Embryonic facial prominence (tissue), 1 donor: Measurements from ENCODE around the gene LSM3.

Source experiments
- DNase-seq: peaks from one replicate; pipeline ENCODE4 v3.0.0-alpha.2; 2016; ENCODE audit errors: extremely low spot score

Gene LSM3

GRCh38 chr3:14240366-14240765 lies 61.7 kb downstream of the LSM3 start:
- DNase-seq: no peak

DNA sequence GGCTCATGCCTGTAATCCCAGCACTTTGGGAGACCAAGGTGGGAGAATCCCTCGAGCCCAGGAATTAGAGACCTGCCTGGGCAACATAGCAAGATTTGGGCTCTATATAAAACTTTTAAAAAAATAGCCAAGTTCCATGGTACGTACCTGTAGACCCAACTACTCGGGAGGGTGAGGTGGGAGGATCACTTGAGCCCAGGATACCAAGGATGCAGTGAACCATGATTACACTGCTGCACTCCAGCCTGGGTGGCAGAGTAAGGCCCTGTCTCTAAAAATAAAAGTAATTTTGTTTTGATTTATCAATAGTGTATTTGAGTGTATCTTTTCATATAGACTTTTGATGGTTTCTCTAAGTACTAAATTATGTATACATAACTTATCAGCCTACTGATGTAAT lies 63.1 kb downstream of the LSM3 start:
- DNase-seq: no peak

DNA sequence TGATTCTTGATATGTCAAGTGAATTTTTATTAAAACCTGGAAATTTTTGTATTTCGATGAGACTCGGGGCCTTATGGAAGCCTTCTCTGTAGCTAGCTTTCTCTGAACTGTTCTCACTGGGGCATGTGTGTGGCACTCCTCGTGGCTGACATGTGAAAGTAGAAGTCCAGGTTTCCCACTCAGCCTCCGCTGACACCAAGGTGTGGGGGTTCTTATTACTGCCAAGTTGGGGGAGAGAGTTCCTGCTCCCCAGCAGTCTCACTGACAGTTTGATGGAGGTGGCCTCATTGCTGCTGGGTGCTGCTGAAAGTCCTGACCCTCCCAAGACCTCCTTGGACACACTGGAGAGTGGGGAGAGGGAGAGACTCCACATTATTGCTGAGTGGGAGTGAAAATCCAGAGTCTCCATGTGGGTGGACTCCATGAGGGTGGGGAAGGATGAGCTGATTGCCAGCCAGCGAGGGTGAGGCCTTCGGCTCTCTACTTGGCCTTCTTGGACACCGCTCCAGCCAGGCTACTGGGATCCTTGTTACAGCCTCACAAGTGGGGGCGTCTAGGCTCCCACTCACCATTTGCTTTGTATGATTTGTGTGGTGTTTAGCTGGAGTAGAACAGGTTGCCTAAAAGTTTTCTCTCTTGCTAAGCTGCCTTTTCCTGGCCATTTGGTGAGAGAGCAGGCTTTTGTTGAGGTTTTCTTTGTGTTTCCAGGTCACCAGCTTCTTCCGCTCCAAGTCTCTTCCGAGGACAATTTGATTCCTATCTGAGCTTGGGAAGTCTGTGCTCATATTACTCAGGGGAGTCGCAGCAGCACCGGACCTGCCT lies 64.1 kb downstream of the LSM3 start:
- no peak for DNase-seq

DNA sequence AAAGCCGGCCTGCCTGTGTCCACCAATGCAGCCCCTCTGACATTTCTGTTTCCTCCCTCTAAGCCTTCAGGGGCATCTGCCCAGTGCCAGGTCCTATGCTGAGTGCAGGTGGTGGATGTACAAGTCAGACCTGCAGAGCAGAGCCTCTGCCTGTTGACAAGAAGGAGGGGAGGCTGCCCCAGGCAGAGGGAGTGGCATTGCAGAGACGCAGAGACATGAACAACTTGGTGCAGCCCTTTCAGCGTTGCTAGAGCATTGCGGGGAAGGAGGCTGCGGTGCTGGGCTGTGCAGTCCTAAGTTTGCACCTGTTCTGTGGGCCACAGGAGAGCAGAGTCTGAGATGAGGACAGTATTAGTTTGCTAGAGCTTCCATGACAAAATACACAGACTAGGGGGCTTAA lies 65.2 kb downstream of the LSM3 start:
- no peak for DNase-seq

GRCh38 chr3:14244521-14245247 lies 66.1 kb downstream of the LSM3 start:
- DNase-seq: no peak

DNA sequence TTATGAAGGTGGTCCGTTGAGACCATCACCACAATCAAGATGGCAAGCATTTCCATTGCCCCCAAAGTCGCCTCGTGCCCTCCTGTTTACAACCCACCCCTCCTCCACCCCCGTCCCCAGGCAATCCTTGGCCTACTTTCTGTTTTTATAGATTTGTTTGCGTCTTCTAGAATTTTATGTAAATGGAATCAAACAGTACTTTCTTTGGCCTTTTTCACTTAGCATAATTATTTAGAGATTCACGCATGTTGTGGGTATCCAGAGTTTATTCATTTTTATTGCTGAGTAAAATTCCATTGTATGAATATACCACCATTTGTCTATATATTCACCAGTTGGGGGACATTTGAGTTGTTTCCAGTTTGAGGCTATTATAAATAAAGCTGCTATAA lies 66.6 kb downstream of the LSM3 start:
- no peak for DNase-seq

- no peak for DNase-seq
Observed at GRCh38 chr3:14245822-14246221, 67.2 kb downstream of the LSM3 start.

DNA sequence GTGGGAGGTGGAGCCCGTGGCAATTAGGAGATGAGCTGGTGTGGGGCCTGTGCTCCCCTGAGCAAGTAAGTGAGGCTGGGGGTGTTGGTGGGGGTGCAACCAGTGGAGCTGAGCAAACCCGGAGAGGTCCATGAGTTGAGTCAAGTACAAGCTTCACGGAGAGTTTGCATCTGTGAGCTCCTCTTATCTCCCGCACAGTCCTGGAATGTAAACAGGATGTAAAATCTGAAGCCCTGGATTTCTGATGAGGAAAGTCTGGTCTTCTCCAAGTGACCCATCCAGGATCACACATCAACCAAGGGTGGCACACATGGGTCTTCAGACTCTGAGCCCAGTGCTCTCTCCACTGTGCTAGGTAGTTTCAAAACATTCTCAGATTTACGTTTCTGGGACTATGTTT lies 67.8 kb downstream of the LSM3 start:
- no peak for DNase-seq

- no peak for DNase-seq
Observed at GRCh38 chr3:14248477-14248848, 69.8 kb downstream of the LSM3 start.

- DNase-seq: no peak
Observed at GRCh38 chr3:14248849-14249523, 70.4 kb downstream of the LSM3 start.
